RWPE2 (cell line): ENCODE measurements around the gene PFKP.
"Not testable (repeated sequence)": the region's sequence is repeated elsewhere in the genome, so short reads cannot be mapped to it uniquely, and the experiment has no call there.

Experiments
- ATAC-seq: fragments of 200-7000 bp; cut with Tn5 transposase; 3 replicates; pipeline ENCODE4 v1.9.1; 2021; ENCODE audit warnings: low read depth
- DNase-seq: peaks from one replicate; pipeline ENCODE4 v3.0.0-alpha.2; 2020; ENCODE audit warnings: low spot score
- H3K27ac ChIP-seq: fragments of 450-650 bp; 2 replicates; pipeline ENCODE4 v1.5.1; 2017; ENCODE audit warnings: mild to moderate bottlenecking; ENCODE audit not compliant: poor library complexity, severe bottlenecking
- H3K27me3 ChIP-seq: fragments of 250-450 bp; sonication (Bioruptor Pico); 2 replicates; pipeline ENCODE4 v1.5.1; 2021; ENCODE audit warnings: mild to moderate bottlenecking, moderate library complexity; ENCODE audit not compliant: insufficient read depth, poor library complexity, severe bottlenecking
- H3K36me3 ChIP-seq: fragments of 250-450 bp; sonication (Bioruptor Pico); 2 replicates; pipeline ENCODE4 v1.5.1; 2020; ENCODE audit warnings: low read depth, mild to moderate bottlenecking, moderate library complexity
- H3K4me1 ChIP-seq: fragments of 250-450 bp; sonication (Bioruptor Pico); 2 replicates; pipeline ENCODE4 v1.5.1; 2021; ENCODE audit warnings: mild to moderate bottlenecking, moderate library complexity; ENCODE audit not compliant: insufficient read depth, poor library complexity, severe bottlenecking
- H3K4me3 ChIP-seq: fragments of 250-450 bp; sonication (Bioruptor Pico); 2 replicates; pipeline ENCODE4 v1.5.1; 2021; ENCODE audit warnings: mild to moderate bottlenecking, moderate library complexity; ENCODE audit not compliant: severe bottlenecking
- H3K9me3 ChIP-seq: fragments of 250-450 bp; sonication (Bioruptor Pico); 2 replicates; pipeline ENCODE4 v1.5.1; 2021; ENCODE audit warnings: mild to moderate bottlenecking, moderate library complexity; ENCODE audit not compliant: severe bottlenecking
- CTCF ChIP-seq: fragments of 450-650 bp; IDR thresholded peaks from one replicate; pipeline ENCODE4 v1.5.1; 2017; ENCODE audit warnings: mild to moderate bottlenecking, moderate library complexity; ENCODE audit not compliant: poor library complexity, severe bottlenecking

Gene PFKP

GRCh38 chr10:3167611-3168330, 100.4 kb downstream of the PFKP start:
- no peak for ATAC-seq
- Histone ChIP-seq H3K4me1 (peaks cover 4% of the 10 kb centered on the region), H3K27me3 (no peaks in the 10 kb centered on the region), H3K9me3 (no peaks in the 10 kb centered on the region), H3K27ac (no peak overlapping the region), H3K4me3 (no peak overlapping the region), H3K36me3 (peaks cover 78% of the 10 kb centered on the region)
- TF ChIP-seq CTCF, result no peak
- no peak for DNase-seq

GRCh38 chr10:3169271-3169670, 101.9 kb downstream of the PFKP start:
- Histone ChIP-seq H3K27me3 (no peaks in the 10 kb centered on the region), H3K9me3 (no peaks in the 10 kb centered on the region), H3K4me1 (peaks cover 4% of the 10 kb centered on the region), H3K36me3 (peaks cover 65% of the 10 kb centered on the region), H3K4me3 (no peak overlapping the region), H3K27ac (no peak overlapping the region)
- ATAC-seq, result no peak
- TF ChIP-seq CTCF, result no peak
- no peak for DNase-seq

- Histone ChIP-seq H3K27me3 (no peaks in the 10 kb centered on the region), H3K36me3 (peaks cover 61% of the 10 kb centered on the region), H3K27ac (no peak overlapping the region), H3K4me1 (peaks cover 4% of the 10 kb centered on the region), H3K9me3 (no peaks in the 10 kb centered on the region), H3K4me3 (no peak overlapping the region)
- ATAC-seq, result no peak
- DNase-seq, result no peak
- TF ChIP-seq CTCF, result no peak
Measured at GRCh38 chr10:3169673-3170072, 102.3 kb downstream of the PFKP start.

GRCh38 chr10:3171488-3171887, 104.1 kb downstream of the PFKP start:
- Histone ChIP-seq H3K4me3 (peak overlapping the region; percentile 69), H3K27ac (peak overlapping the region; percentile 54), H3K36me3 (peaks cover 45% of the 10 kb centered on the region)
- not testable (repeated sequence) for DNase-seq, H3K27me3 ChIP-seq, ATAC-seq, H3K4me1 ChIP-seq, H3K9me3 ChIP-seq

GRCh38 chr10:3172081-3172445, 104.7 kb downstream of the PFKP start:
- peak; percentile 2; the same call in 2 of the 3 replicates for ATAC-seq

More at GRCh38 chr10:3172081-3172445, 104.7 kb downstream of the PFKP start:
- Histone ChIP-seq H3K4me1 (peaks cover 4% of the 10 kb centered on the region), H3K36me3 (peaks cover 40% of the 10 kb centered on the region), H3K4me3 (peak overlapping the region; percentile 69), H3K27me3 (no peaks in the 10 kb centered on the region), H3K9me3 (no peaks in the 10 kb centered on the region), H3K27ac (peak overlapping the region; percentile 54)
- no peak for TF ChIP-seq CTCF
- no peak for DNase-seq
